K562 (cell line): ENCODE results near the gene KATNB1. TPM values are rescaled to one million over a fixed set of nuclear protein-coding genes. Genes with fewer than 3 reads are reported as not detected.
A peak's percentile ranks its signal among the peaks of the same experiment; 100 is the strongest.

Experiments used
- ATAC-seq: fragments of 200-7000 bp; cut with Tn5 transposase; 3 replicates; pipeline ENCODE4 v1.9.1; 2020; ENCODE audit warnings: moderate library complexity
- BruUV-seq: library from RNA; stranded (reverse); fragments of 400-500 nt; replicated peaks from 2 replicates; lab custom pipeline; 2021; lab: Mats Ljungman, UMichigan
- CTCF ChIA-PET: fragments of 300-600 bp; formaldehyde crosslinking; extraction: SDS; loops from one replicate; lab custom pipeline; 2021; ENCODE audit warnings: low intra/inter-chr PET ratio; lab: Yijun Ruan, JAX
- POLR2A ChIA-PET: fragments of 300-600, 350-650 bp; sonication (Branson Sonifier 250); formaldehyde crosslinking; extraction: SDS; loops from one replicate; lab custom pipeline; 2021; ENCODE audit warnings: antibody characterized with exemption, inconsistent platforms; lab: Yijun Ruan, JAX
- DNase-seq, 4 experiments: peaks; one replicate each; pipeline versions ENCODE4 v3.0.0 to v3.0.0-alpha.2; 2011 to 2018; ENCODE audit warnings: low spot score in 3 of 4, mixed read lengths in 3 of 4; ENCODE audit errors: extremely low read depth in 1 of 4
- FAIRE-seq: peaks from 2 replicates; lab custom pipeline; 2011; peaks lifted over from hg19 to GRCh38; lab: Jason Lieb, UNC
- H2AFZ ChIP-seq: 2 replicates; pipeline ENCODE4 v1.6.0; 2011; ENCODE audit warnings: low read depth, low read length, control low read depth, inconsistent platforms
- H3K27ac ChIP-seq: fragments of 200-600 bp; 3 replicates; pipeline ENCODE4 v1.8.0; 2011; ENCODE audit warnings: low read depth, mild to moderate bottlenecking, control low read depth, inconsistent platforms, low read length, moderate library complexity, mixed read lengths; ENCODE audit errors: extremely low read depth
- H3K27me3 ChIP-seq, 2 experiments: fragments of 300-600 bp in 1 of 2; 2 replicates in 1 of 2; 3 replicates in 1 of 2; pipeline versions ENCODE4 v1.6.0 to v1.8.0; 2011; ENCODE audit warnings: inconsistent platforms in 2 of 2, low read length in 2 of 2, mild to moderate bottlenecking in 1 of 2, mixed read lengths in 1 of 2, moderate library complexity in 1 of 2; ENCODE audit not compliant: control insufficient read depth in 2 of 2, insufficient read depth in 2 of 2
- H3K36me3 ChIP-seq: fragments of 300-600 bp; 3 replicates; pipeline ENCODE4 v1.8.0; 2011; ENCODE audit warnings: mild to moderate bottlenecking, low read length, inconsistent platforms; ENCODE audit not compliant: control insufficient read depth, insufficient read depth
- H3K4me1 ChIP-seq, 2 experiments: fragments of 200-600 bp in 1 of 2; replicated peaks in 1 of 2; 2 replicates in 1 of 2; 3 replicates in 1 of 2; pipeline versions ENCODE4 v1.5.1 to v1.8.0; 2011; ENCODE audit warnings: inconsistent platforms in 2 of 2, low read length in 2 of 2, mild to moderate bottlenecking in 1 of 2, mixed read lengths in 1 of 2, moderate library complexity in 1 of 2; ENCODE audit not compliant: control insufficient read depth in 2 of 2, insufficient read depth in 2 of 2
- H3K4me2 ChIP-seq: 2 replicates; pipeline ENCODE4 v1.6.1; 2011; ENCODE audit warnings: low read length, control low read depth, inconsistent platforms, mixed read lengths; ENCODE audit not compliant: insufficient read depth
- H3K4me3 ChIP-seq: fragments of 200-600 bp; sonication (generic), shearing (Covaris generic); 2 replicates; pipeline ENCODE4 v1.5.1; 2016; ENCODE audit warnings: control low read depth, inconsistent platforms
- H3K79me2 ChIP-seq: fragments of 200-600 bp; 3 replicates; pipeline ENCODE4 v1.8.0; 2011; ENCODE audit warnings: low read length, inconsistent platforms; ENCODE audit not compliant: control insufficient read depth, insufficient read depth
- H3K9ac ChIP-seq, 2 experiments: 2 replicates each; pipeline versions ENCODE4 v1.6.0 to v1.6.1; 2011; ENCODE audit warnings: low read depth in 2 of 2, low read length in 2 of 2, control low read depth in 1 of 2, inconsistent platforms in 1 of 2, mild to moderate bottlenecking in 1 of 2, mixed read lengths in 1 of 2; ENCODE audit not compliant: insufficient read depth in 1 of 2
- H3K9me1 ChIP-seq: one replicate; pipeline ENCODE4 v1.6.0; 2011; ENCODE audit warnings: inconsistent platforms, mild to moderate bottlenecking, low read length, moderate library complexity; ENCODE audit not compliant: control insufficient read depth, insufficient read depth
- H3K9me3 ChIP-seq: replicated peaks from 2 replicates; pipeline ENCODE4 v1.5.1; 2011; ENCODE audit warnings: low read depth, low read length, inconsistent platforms; ENCODE audit not compliant: control insufficient read depth, insufficient read depth
- H4K20me1 ChIP-seq: replicated peaks from 2 replicates; pipeline ENCODE4 v1.6.1; 2011; ENCODE audit warnings: low read length, inconsistent platforms, mixed read lengths; ENCODE audit not compliant: control insufficient read depth, insufficient read depth
- ASH1L ChIP-seq: fragments of 450-650 bp; IDR thresholded peaks from 2 replicates; pipeline ENCODE4 v1.6.1; 2018; ENCODE audit warnings: borderline replicate concordance, mild to moderate bottlenecking, low read depth; ENCODE audit not compliant: partially characterized antibody
- GABPB1 ChIP-seq: sonication (generic); formaldehyde crosslinking; IDR thresholded peaks from 2 replicates; pipeline ENCODE4 v1.8.0; 2022; ENCODE audit warnings: mild to moderate bottlenecking, missing genetic modification reagents
- ILK ChIP-seq: fragments of 450-650 bp; IDR thresholded peaks from 2 replicates; pipeline ENCODE4 v1.6.1; 2016; ENCODE audit warnings: missing genetic modification characterization, low read depth, mild to moderate bottlenecking, missing compliant biosample characterization, moderate library complexity, borderline replicate concordance
- KHSRP ChIP-seq: fragments of 450-650 bp; IDR thresholded peaks from 2 replicates; pipeline ENCODE4 v1.6.1; 2017
- KLF1 ChIP-seq: fragments of 450-650 bp; IDR thresholded peaks from 2 replicates; pipeline ENCODE4 v1.6.1; 2016; ENCODE audit warnings: missing genetic modification characterization, missing compliant biosample characterization
- NCOA6 ChIP-seq: fragments of 450-650 bp; IDR thresholded peaks from 2 replicates; pipeline ENCODE4 v1.6.1; 2017; ENCODE audit warnings: mild to moderate bottlenecking
- NCOR1 ChIP-seq: fragments of 450-650 bp; IDR thresholded peaks from 2 replicates; pipeline ENCODE4 v1.6.1; 2016; ENCODE audit warnings: mild to moderate bottlenecking, moderate library complexity
- POLR2AphosphoS5 ChIP-seq: IDR thresholded peaks from 2 replicates; pipeline ENCODE4 v1.6.1; 2011; ENCODE audit warnings: mild to moderate bottlenecking, low read depth, low read length, moderate library complexity; ENCODE audit not compliant: control insufficient read depth, insufficient read depth
- POU5F1 ChIP-seq: fragments of 150-350 bp; IDR thresholded peaks from 2 replicates; pipeline ENCODE4 v1.6.1; 2014; ENCODE audit warnings: borderline replicate concordance, low read length, low read depth, mild to moderate bottlenecking; ENCODE audit not compliant: partially characterized antibody
- RBM34 ChIP-seq: fragments of 200-400 bp; formaldehyde crosslinking; IDR thresholded peaks from 2 replicates; pipeline ENCODE4 v1.6.1; 2018; ENCODE audit warnings: low read length, borderline replicate concordance; ENCODE audit not compliant: insufficient read depth
- RHOXF2B ChIP-seq: fragments of 250-450 bp; sonication (Bioruptor Pico); conservative IDR thresholded peaks from 2 replicates; pipeline ENCODE4 v1.5.1; 2021
- SIX5 ChIP-seq, 2 experiments: IDR thresholded peaks; 2 replicates each; pipeline ENCODE4 v1.6.1; 2011; ENCODE audit warnings: low read length in 2 of 2, borderline replicate concordance in 1 of 2, low read depth in 1 of 2, mild to moderate bottlenecking in 1 of 2, moderate library complexity in 1 of 2; ENCODE audit not compliant: insufficient read depth in 1 of 2
- SMAD3 ChIP-seq: fragments of 450-650 bp; formaldehyde crosslinking; conservative IDR thresholded peaks from 2 replicates; pipeline ENCODE4 v1.4.0; 2020; ENCODE audit warnings: mild to moderate bottlenecking
- STAT5A ChIP-seq: IDR thresholded peaks from 2 replicates; pipeline ENCODE4 v1.6.1; 2012; ENCODE audit warnings: low read length, inconsistent platforms, borderline replicate concordance
- TAF9B ChIP-seq: fragments of 450-650 bp; IDR thresholded peaks from 2 replicates; pipeline ENCODE4 v1.6.1; 2018; ENCODE audit warnings: mild to moderate bottlenecking; ENCODE audit not compliant: partially characterized antibody
- TFE3 ChIP-seq: fragments of 450-650 bp; formaldehyde crosslinking; IDR thresholded peaks from 2 replicates; pipeline ENCODE4 v1.4.0; 2020; ENCODE audit warnings: mild to moderate bottlenecking, mixed read lengths
- U2AF2 ChIP-seq: fragments of 200-400 bp; formaldehyde crosslinking; optimal IDR thresholded peaks from 2 replicates; pipeline ENCODE3; 2017; ENCODE audit warnings: low read depth, mild to moderate bottlenecking, low read length
- ZNF165 ChIP-seq: fragments of 250-450 bp; sonication (Bioruptor Pico); IDR thresholded peaks from 2 replicates; pipeline ENCODE4 v1.4.0; 2020; ENCODE audit warnings: borderline replicate concordance
- ZNF316 ChIP-seq: fragments of 450-650 bp; IDR thresholded peaks from 2 replicates; pipeline ENCODE4 v1.6.1; 2016
- ZNF41 ChIP-seq: fragments of 250-450 bp; sonication (Bioruptor Pico); conservative IDR thresholded peaks from 2 replicates; pipeline ENCODE4 v1.4.0; 2020; ENCODE audit warnings: mild to moderate bottlenecking
- ZNF696 ChIP-seq: fragments of 250-450 bp; sonication (Bioruptor Pico); conservative IDR thresholded peaks from 2 replicates; pipeline ENCODE4 v1.4.0; 2020; ENCODE audit warnings: mild to moderate bottlenecking, moderate library complexity
- ZNF707 ChIP-seq: fragments of 250-450 bp; sonication (Bioruptor Pico); conservative IDR thresholded peaks from 2 replicates; pipeline ENCODE4 v1.8.0; 2022; ENCODE audit warnings: inconsistent platforms, mild to moderate bottlenecking, moderate library complexity
- WGBS: fragments of 100-300 bp; shearing (Covaris generic); methylation state at CpG from one replicate; pipeline ENCODE4 v1.1.6; 2016; ENCODE audit warnings: low coverage, mixed read lengths; ENCODE audit not compliant: insufficient coverage; ENCODE audit errors: missing lambda C conversion rate; 5-methylcytosine and 5-hydroxymethylcytosine counted together
- in situ Hi-C: fragments of 300-500 bp; cut with MboI; formaldehyde crosslinking; loops from 4 replicates; pipeline ENCODE4 v1.15.0; 2018; ENCODE audit warnings: inconsistent platforms, mixed read lengths
- intact Hi-C: fragments of 100-400 bp; cut with micrococcal nuclease; formaldehyde crosslinking; loops from 2 replicates; pipeline ENCODE4 v1.14.2; 2022
- polyA plus RNA-seq, 8 experiments: library from polyadenylated mRNA; depleted of rRNA in 4 of 8; stranded (reverse) in 5 of 8; unstranded in 3 of 8; fragments of >200 nt; fragmentation: Nextera tagmentation in 2 of 8; fragmentation: Illumina TruSeq in 1 of 8; extraction: Ambion mirVana in 2 of 8; extraction: Trizol in 1 of 8; gene quantifications; 2 replicates each; pipeline versions ENCODE4 v1.2.1 to v1.2.3, GENCODE V29; 2011 to 2014; ENCODE audit warnings: inconsistent platforms in 1 of 8, missing spikeins in 1 of 8
- total RNA-seq, 7 experiments: library from RNA; depleted of rRNA in 6 of 7; stranded (reverse); fragments of >200 nt in 6 of 7; fragmentation: Illumina TruSeq in 2 of 7; extraction: Trizol in 2 of 7; gene quantifications; 2 replicates each; pipeline versions ENCODE4 v1.2.1 to v1.2.3, GENCODE V29; 2011 to 2021; ENCODE audit warnings: low replicate concordance in 1 of 7

The KATNB1 gene
- total and polyA plus RNA-seq, 9 of the 15 experiments (the other 6 are each of a cell fraction or from before 2014, with no cell fraction given), result 1.2 to 52.6 (median 21.9) TPM

DNA sequence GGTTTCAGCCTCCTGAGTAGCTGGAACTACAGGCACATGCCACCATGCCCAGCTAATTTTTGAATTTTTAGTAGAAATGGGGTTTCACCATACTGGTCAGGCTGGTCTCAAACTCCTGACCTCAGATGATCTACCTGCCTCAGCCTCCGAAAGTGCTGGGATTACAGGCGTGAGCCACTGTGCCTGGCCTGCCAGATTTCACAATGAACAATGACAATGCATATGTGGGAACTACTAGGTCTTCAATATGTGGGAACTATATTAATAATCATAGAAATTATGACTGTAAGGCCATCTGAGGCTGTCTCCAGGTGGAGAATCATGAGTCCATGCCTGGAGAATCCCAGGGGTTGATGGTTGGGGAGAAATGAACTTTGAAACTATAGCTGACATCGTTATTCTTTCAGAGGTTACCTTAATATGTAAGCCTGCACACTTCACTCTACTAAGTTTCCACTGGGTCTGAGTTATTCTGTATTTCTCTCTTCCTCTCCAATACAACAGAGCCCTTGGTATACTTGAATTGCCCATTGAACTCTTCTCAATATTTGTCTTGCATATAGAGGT lies 48.1 kb upstream of the KATNB1 start:
- ChIA-PET POLR2A (interaction anchor here (0.8 to 2.4 kb wide), 3 partner anchors 10 to 13 kb away, joined by 3 to 8 read pairs (median 3); no protein-coding TSS in a partner anchor), CTCF (no interaction called here)
- intact Hi-C loops, result no loop called here
- WGBS, result 32% methylated on average over 3 of the region's 3 CpGs
- no TSS peak for BruUV-seq
- no peak overlapping the region for H3K9ac ChIP-seq
- peaks cover 49 to 57% of the 10 kb centered on the region in 2 experiments for H3K4me1 ChIP-seq
- DNase-seq, result no peak
- no peak for ATAC-seq
- H3K4me2 ChIP-seq, result no peak overlapping the region
- no peaks in the 10 kb centered on the region for H3K27me3 ChIP-seq
- FAIRE-seq, result no peak
- no peak overlapping the region for H3K27ac ChIP-seq
- H2AFZ ChIP-seq, result no peak overlapping the region
- no peaks in the 10 kb centered on the region for H3K79me2 ChIP-seq
- in situ Hi-C loops, result no loop called here
- no peaks in the 10 kb centered on the region for H3K36me3 ChIP-seq
- no peaks in the 10 kb centered on the region for H3K9me3 ChIP-seq
- H4K20me1 ChIP-seq, result no peaks in the 10 kb centered on the region
- H3K9me1 ChIP-seq, result peaks cover 8% of the 10 kb centered on the region
- H3K4me3 ChIP-seq, result no peak overlapping the region
- TF ChIP-seq ZNF707 (CRISPR knock-in tag), result no peak
- no peak for TF ChIP-seq RBM34
- TF ChIP-seq ILK, result no peak
- TF ChIP-seq ZNF41 (CRISPR knock-in tag), result no peak
- no peak for TF ChIP-seq TAF9B
- no peak for TF ChIP-seq POLR2AphosphoS5
- no peak for TF ChIP-seq NCOA6
- no peak for TF ChIP-seq STAT5A
- TF ChIP-seq KLF1 (tag), result no peak
- TF ChIP-seq TFE3, result no peak
- no peak for TF ChIP-seq NCOR1
- no peak for TF ChIP-seq KHSRP
- TF ChIP-seq ZNF165 (CRISPR knock-in tag), result no peak
- no peak for TF ChIP-seq SMAD3
- TF ChIP-seq U2AF2, result no peak
- no peak for TF ChIP-seq ZNF696 (CRISPR knock-in tag)
- TF ChIP-seq ASH1L, result no peak
- TF ChIP-seq GABPB1 (CRISPR knock-in tag), result no peak
- TF ChIP-seq ZNF316, result peak; percentile 75
- no peak for TF ChIP-seq SIX5 (IDR thresholded peaks at IDR 0.05; ENCODE audit: borderline replicate concordance in 1 of 2, insufficient read depth in 1 of 2, low read depth in 1 of 2, low read length in 2 of 2)
- no peak for TF ChIP-seq POU5F1
- TF ChIP-seq RHOXF2B (CRISPR knock-in tag), result no peak
